Activated naive CD4-positive, alpha-beta T cell treated with anti-CD3 and anti-CD28 coated beads, Interleukin-2, amount 50 U/mL, for 72 hours (primary cell): ENCODE results near the gene PAIP2. TPM values are rescaled to one million over a fixed set of nuclear protein-coding genes. Genes with fewer than 3 reads are reported as not detected.

Experiments used
- ATAC-seq, 2 donors: fragments of 150-1000 bp; cut with Tn5 transposase; 2 replicates each; pipeline ENCODE4 v1.10.0; 2021; ENCODE audit warnings: mild to moderate bottlenecking in 2 of 2, moderate library complexity in 2 of 2
- DNase-seq, 2 donors: peaks; one replicate each; pipeline ENCODE4 v3.0.0; 2021 to 2022; ENCODE audit warnings: low spot score in 2 of 2
- H3K27ac Mint-ChIP-seq, 2 donors: one replicate each; pipeline ENCODE4 v1.8.0; 2022; ENCODE audit warnings: mild to moderate bottlenecking in 2 of 2, mixed read lengths in 2 of 2
- H3K36me3 Mint-ChIP-seq, 2 donors: one replicate each; pipeline ENCODE4 v1.8.0; 2022; ENCODE audit warnings: mixed read lengths in 2 of 2
- H3K9me3 Mint-ChIP-seq, 2 donors: one replicate each; pipeline ENCODE4 v1.8.0; 2022; ENCODE audit warnings: mixed read lengths in 2 of 2
- total RNA-seq, 2 donors: library from RNA; stranded (reverse); gene quantifications; one replicate each; pipeline ENCODE4 v1.2.3, GENCODE V29; 2022

Gene PAIP2
- total RNA-seq, 2 donors from 2014 or later, result 85.7 to 111 TPM

- Mint-ChIP-seq H3K9me3 (no peaks in the 10 kb centered on the region), H3K27ac (no peak overlapping the region), H3K36me3 (peaks cover 0 to 19% of the 10 kb centered on the region in 2 donors)
- ATAC-seq, result no peak
- no peak for DNase-seq
These were observed 18.7 kb downstream of the PAIP2 start for GRCh38 chr5:139360384-139360783.

- no peak for ATAC-seq
- Mint-ChIP-seq H3K36me3 (peaks cover 0 to 19% of the 10 kb centered on the region in 2 donors), H3K27ac (peak overlapping the region in 1 of 2 donors; percentile 40)
These were observed 20.3 kb downstream of the PAIP2 start for GRCh38 chr5:139361835-139362429.

GRCh38 chr5:139363937-139364336, 22.3 kb downstream of the PAIP2 start:
- Mint-ChIP-seq H3K27ac (no peak overlapping the region), H3K9me3 (no peaks in the 10 kb centered on the region), H3K36me3 (peaks cover 0 to 19% of the 10 kb centered on the region in 2 donors)
- DNase-seq (no peak), ATAC-seq (no peak)

More at GRCh38 chr5:139361835-139362429, 20.3 kb downstream of the PAIP2 start:
- no peaks in the 10 kb centered on the region for H3K9me3 Mint-ChIP-seq
- DNase-seq, result no peak

- H3K27ac Mint-ChIP-seq, result no peak overlapping the region
- ATAC-seq (no peak), DNase-seq (no peak)
- H3K9me3 Mint-ChIP-seq, result no peaks in the 10 kb centered on the region
- peaks cover 0 to 19% of the 10 kb centered on the region in 2 donors for H3K36me3 Mint-ChIP-seq
These were observed 22.8 kb downstream of the PAIP2 start for GRCh38 chr5:139364466-139364865.

- Mint-ChIP-seq H3K36me3 (peaks cover 0 to 11% of the 10 kb centered on the region in 2 donors), H3K27ac (no peak overlapping the region), H3K9me3 (no peaks in the 10 kb centered on the region)
These were observed 27.0 kb downstream of the PAIP2 start for GRCh38 chr5:139368613-139369012.

GRCh38 chr5:139369181-139369580, 27.5 kb downstream of the PAIP2 start:
- peaks cover 0 to 5% of the 10 kb centered on the region in 2 donors for H3K36me3 Mint-ChIP-seq
- no peaks in the 10 kb centered on the region for H3K9me3 Mint-ChIP-seq
- ATAC-seq, result no peak
- no peak for DNase-seq
- H3K27ac Mint-ChIP-seq, result no peak overlapping the region

More at GRCh38 chr5:139368613-139369012, 27.0 kb downstream of the PAIP2 start:
- ATAC-seq, result no peak
- no peak for DNase-seq

- DNase-seq, result no peak
- H3K27ac Mint-ChIP-seq, result no peak overlapping the region
- H3K9me3 Mint-ChIP-seq, result no peaks in the 10 kb centered on the region
- H3K36me3 Mint-ChIP-seq, result no peaks in the 10 kb centered on the region
- peak in 1 of 2 donors; percentile 24 for ATAC-seq
These were observed 30.1 kb downstream of the PAIP2 start for GRCh38 chr5:139371482-139372435.

- Mint-ChIP-seq H3K27ac (no peak overlapping the region), H3K36me3 (no peaks in the 10 kb centered on the region), H3K9me3 (no peaks in the 10 kb centered on the region)
- DNase-seq (no peak), ATAC-seq (no peak)
These were observed 33.3 kb downstream of the PAIP2 start for GRCh38 chr5:139374909-139375308.

- Mint-ChIP-seq H3K27ac (peak overlapping the region in 1 of 2 donors; percentile 23), H3K9me3 (no peaks in the 10 kb centered on the region), H3K36me3 (no peaks in the 10 kb centered on the region)
- no peak for ATAC-seq
- no peak for DNase-seq
These were observed 34.7 kb downstream of the PAIP2 start for GRCh38 chr5:139376364-139376763.

GRCh38 chr5:139377226-139377625, 35.6 kb downstream of the PAIP2 start:
- H3K36me3 Mint-ChIP-seq, result no peaks in the 10 kb centered on the region
- ATAC-seq, result no peak
- H3K27ac Mint-ChIP-seq, result no peak overlapping the region
- no peak for DNase-seq
- H3K9me3 Mint-ChIP-seq, result no peaks in the 10 kb centered on the region

- no peaks in the 10 kb centered on the region for H3K9me3 Mint-ChIP-seq
- no peak overlapping the region for H3K27ac Mint-ChIP-seq
- DNase-seq, result no peak
- ATAC-seq, result no peak
- H3K36me3 Mint-ChIP-seq, result no peaks in the 10 kb centered on the region
These were observed 36.6 kb downstream of the PAIP2 start for GRCh38 chr5:139378101-139378825.

GRCh38 chr5:139378941-139379361, 37.3 kb downstream of the PAIP2 start:
- no peaks in the 10 kb centered on the region for H3K36me3 Mint-ChIP-seq
- ATAC-seq (no peak), DNase-seq (no peak)
- H3K9me3 Mint-ChIP-seq, result no peaks in the 10 kb centered on the region
- H3K27ac Mint-ChIP-seq, result peak overlapping the region in 1 of 2 donors; percentile 0

- no peaks in the 10 kb centered on the region for H3K9me3 Mint-ChIP-seq
- no peak for DNase-seq
- peak in 1 of 2 donors; percentile 6 for ATAC-seq
- no peaks in the 10 kb centered on the region for H3K36me3 Mint-ChIP-seq
- peak overlapping the region; percentile 0 to 15 for H3K27ac Mint-ChIP-seq
These were observed 38.2 kb downstream of the PAIP2 start for GRCh38 chr5:139379626-139380449.

- no peak for ATAC-seq
- no peak for DNase-seq
- H3K36me3 Mint-ChIP-seq, result no peaks in the 10 kb centered on the region
- no peak overlapping the region for H3K27ac Mint-ChIP-seq
- H3K9me3 Mint-ChIP-seq, result no peaks in the 10 kb centered on the region
These were observed 40.4 kb downstream of the PAIP2 start for GRCh38 chr5:139381837-139382761.

GRCh38 chr5:139382807-139383206, 41.2 kb downstream of the PAIP2 start:
- ATAC-seq, result no peak
- H3K9me3 Mint-ChIP-seq, result no peaks in the 10 kb centered on the region
- no peaks in the 10 kb centered on the region for H3K36me3 Mint-ChIP-seq

More at GRCh38 chr5:139382807-139383206, 41.2 kb downstream of the PAIP2 start:
- no peak for DNase-seq
- H3K27ac Mint-ChIP-seq, result no peak overlapping the region
